MG63 (cell line): ENCODE data around the gene PTPRN2. TPM values are rescaled to one million over a fixed set of nuclear protein-coding genes. Genes with fewer than 3 reads are reported as not detected.
"Not testable (repeated sequence)": the region's sequence is repeated elsewhere in the genome, so short reads cannot be mapped to it uniquely, and the experiment has no call there.

Experiments
- DNase-seq: peaks from one replicate; pipeline ENCODE4 v3.0.0-alpha.2; 2020
- H3K27me3 ChIP-seq: fragments of 250-450 bp; sonication (Bioruptor Pico); 2 replicates; pipeline ENCODE4 v1.5.1; 2020; ENCODE audit warnings: mild to moderate bottlenecking, moderate library complexity
- H3K36me3 ChIP-seq: fragments of 250-450 bp; sonication (Bioruptor Pico); 2 replicates; pipeline ENCODE4 v1.5.1; 2020; ENCODE audit warnings: mild to moderate bottlenecking, moderate library complexity
- H3K4me3 ChIP-seq: fragments of 250-450 bp; sonication (Bioruptor Pico); 2 replicates; pipeline ENCODE4 v1.5.1; 2020; ENCODE audit warnings: mild to moderate bottlenecking, moderate library complexity
- H3K9me3 ChIP-seq: fragments of 250-450 bp; sonication (Bioruptor Pico); 2 replicates; pipeline ENCODE4 v1.5.1; 2020; ENCODE audit warnings: mild to moderate bottlenecking, moderate library complexity
- total RNA-seq: library from RNA; depleted of rRNA; stranded (reverse); fragments of >200 nt; shearing (Covaris generic); gene quantifications from 2 replicates; pipeline ENCODE4 v1.2.3, GENCODE V29; 2014; ENCODE audit warnings: low replicate concordance

Gene PTPRN2
- total RNA-seq, 1 experiment from 2014 or later, result 0.16 TPM

GRCh38 chr7:158384746-158385145 is 202.9 kb downstream of the PTPRN2 start:
- H3K36me3 ChIP-seq, result no peaks in the 10 kb centered on the region
- no peak for DNase-seq
- H3K4me3 ChIP-seq, result no peak overlapping the region
- no peaks in the 10 kb centered on the region for H3K27me3 ChIP-seq
- no peaks in the 10 kb centered on the region for H3K9me3 ChIP-seq

- Histone ChIP-seq H3K27me3 (no peaks in the 10 kb centered on the region), H3K9me3 (no peaks in the 10 kb centered on the region), H3K36me3 (no peaks in the 10 kb centered on the region), H3K4me3 (no peak overlapping the region)
- DNase-seq, result no peak
Observed at GRCh38 chr7:158383665-158384064, 204.0 kb downstream of the PTPRN2 start.

GRCh38 chr7:158382363-158383254 is 205.0 kb downstream of the PTPRN2 start:
- no peak for DNase-seq
- H3K27me3 ChIP-seq, result no peaks in the 10 kb centered on the region
- no peaks in the 10 kb centered on the region for H3K9me3 ChIP-seq
- H3K36me3 ChIP-seq, result no peaks in the 10 kb centered on the region
- H3K4me3 ChIP-seq, result no peak overlapping the region

GRCh38 chr7:158381956-158382355 is 205.7 kb downstream of the PTPRN2 start:
- H3K36me3 ChIP-seq, result no peaks in the 10 kb centered on the region
- no peak overlapping the region for H3K4me3 ChIP-seq
- no peak for DNase-seq
- no peaks in the 10 kb centered on the region for H3K9me3 ChIP-seq
- no peaks in the 10 kb centered on the region for H3K27me3 ChIP-seq

- Histone ChIP-seq H3K27me3 (no peaks in the 10 kb centered on the region), H3K4me3 (no peak overlapping the region), H3K9me3 (no peaks in the 10 kb centered on the region), H3K36me3 (no peaks in the 10 kb centered on the region)
- no peak for DNase-seq
Observed at GRCh38 chr7:158378978-158379377, 208.6 kb downstream of the PTPRN2 start.

GRCh38 chr7:158377800-158378623 is 209.6 kb downstream of the PTPRN2 start:
- no peak for DNase-seq
- Histone ChIP-seq H3K36me3 (no peaks in the 10 kb centered on the region), H3K4me3 (no peak overlapping the region), H3K9me3 (no peaks in the 10 kb centered on the region), H3K27me3 (no peaks in the 10 kb centered on the region)

GRCh38 chr7:158376839-158377186 is 210.8 kb downstream of the PTPRN2 start:
- not testable (repeated sequence) for DNase-seq, H3K4me3 ChIP-seq, H3K9me3 ChIP-seq, H3K27me3 ChIP-seq, H3K36me3 ChIP-seq

- not testable (repeated sequence) for H3K9me3 ChIP-seq, DNase-seq, H3K36me3 ChIP-seq, H3K4me3 ChIP-seq, H3K27me3 ChIP-seq
Observed at GRCh38 chr7:158376146-158376838, 211.3 kb downstream of the PTPRN2 start.

GRCh38 chr7:158375034-158375433 is 212.6 kb downstream of the PTPRN2 start:
- Histone ChIP-seq H3K9me3 (no peaks in the 10 kb centered on the region), H3K27me3 (no peaks in the 10 kb centered on the region), H3K36me3 (no peaks in the 10 kb centered on the region), H3K4me3 (no peak overlapping the region)
- no peak for DNase-seq

- H3K36me3 ChIP-seq, result no peaks in the 10 kb centered on the region
- H3K9me3 ChIP-seq, result no peaks in the 10 kb centered on the region
- no peaks in the 10 kb centered on the region for H3K27me3 ChIP-seq
- no peak overlapping the region for H3K4me3 ChIP-seq
- peak; percentile 78 for DNase-seq
Observed at GRCh38 chr7:158374586-158374985, 213.0 kb downstream of the PTPRN2 start.

- H3K9me3 ChIP-seq, result no peaks in the 10 kb centered on the region
- H3K27me3 ChIP-seq, result no peaks in the 10 kb centered on the region
- H3K4me3 ChIP-seq, result no peak overlapping the region
- no peaks in the 10 kb centered on the region for H3K36me3 ChIP-seq
- peak; percentile 34 for DNase-seq
Observed at GRCh38 chr7:158374146-158374545, 213.5 kb downstream of the PTPRN2 start.

- no peaks in the 10 kb centered on the region for H3K27me3 ChIP-seq
- no peak overlapping the region for H3K4me3 ChIP-seq
- DNase-seq, result no peak
- H3K9me3 ChIP-seq, result no peaks in the 10 kb centered on the region
- no peaks in the 10 kb centered on the region for H3K36me3 ChIP-seq
Observed at GRCh38 chr7:158373476-158374133, 214.0 kb downstream of the PTPRN2 start.

- no peak overlapping the region for H3K4me3 ChIP-seq
- H3K9me3 ChIP-seq, result no peaks in the 10 kb centered on the region
- H3K27me3 ChIP-seq, result no peaks in the 10 kb centered on the region
- no peak for DNase-seq
- H3K36me3 ChIP-seq, result no peaks in the 10 kb centered on the region
Observed at GRCh38 chr7:158372400-158373342, 215.0 kb downstream of the PTPRN2 start.

- H3K27me3 ChIP-seq, result no peaks in the 10 kb centered on the region
- no peak overlapping the region for H3K4me3 ChIP-seq
- DNase-seq, result no peak
- H3K9me3 ChIP-seq, result no peaks in the 10 kb centered on the region
- no peaks in the 10 kb centered on the region for H3K36me3 ChIP-seq
Observed at GRCh38 chr7:158371856-158372255, 215.8 kb downstream of the PTPRN2 start.

- no peak overlapping the region for H3K4me3 ChIP-seq
- H3K27me3 ChIP-seq, result no peaks in the 10 kb centered on the region
Observed at GRCh38 chr7:158369866-158370265, 217.8 kb downstream of the PTPRN2 start.

GRCh38 chr7:158369290-158369689 is 218.3 kb downstream of the PTPRN2 start:
- Histone ChIP-seq H3K9me3 (no peaks in the 10 kb centered on the region), H3K4me3 (no peak overlapping the region)
- DNase-seq, result no peak

More at GRCh38 chr7:158369866-158370265, 217.8 kb downstream of the PTPRN2 start:
- DNase-seq, result no peak
- no peaks in the 10 kb centered on the region for H3K36me3 ChIP-seq
- H3K9me3 ChIP-seq, result no peaks in the 10 kb centered on the region

More at GRCh38 chr7:158369290-158369689, 218.3 kb downstream of the PTPRN2 start:
- H3K27me3 ChIP-seq, result no peaks in the 10 kb centered on the region
- H3K36me3 ChIP-seq, result no peaks in the 10 kb centered on the region
